Measurements from ENCODE around the gene CELA3B. TPM values are rescaled to one million over a fixed set of nuclear protein-coding genes. Genes with fewer than 3 reads are reported as not detected.
A peak's percentile ranks its signal among the peaks of the same experiment; 100 is the strongest.
"Not testable (repeated sequence)": the region's sequence is repeated elsewhere in the genome, so short reads cannot be mapped to it uniquely, and the experiment has no call there.

CELA3B gene
- total RNA-seq, 1 donor from 2014 or later: not detected

GRCh38 chr1:22030057-22030456 lies 53.2 kb downstream of the CELA3B start:
- no peak for TF ChIP-seq CTCF (IDR thresholded peaks at IDR 0.05)
- Histone ChIP-seq H3K27ac (no peak overlapping the region), H3K27me3 (no peaks in the 10 kb centered on the region), H3K9me3 (no peaks in the 10 kb centered on the region), H3K4me1 (peaks cover 11% of the 10 kb centered on the region), H3K36me3 (no peaks in the 10 kb centered on the region), H3K4me3 (no peak overlapping the region)
- intact Hi-C loops (cut with DNase I): no loop called here
- DNase-seq (no peak), ATAC-seq (no peak)

- no peaks in the 10 kb centered on the region for H3K27me3 ChIP-seq
- no peaks in the 10 kb centered on the region for H3K36me3 ChIP-seq
- ATAC-seq: no peak
- DNase-seq: no peak
- peaks cover 11% of the 10 kb centered on the region for H3K4me1 ChIP-seq
- TF ChIP-seq CTCF (IDR thresholded peaks at IDR 0.05): no peak
- intact Hi-C loops (cut with DNase I): no loop called here
- no peak overlapping the region for H3K4me3 ChIP-seq
- no peak overlapping the region for H3K27ac ChIP-seq
- no peaks in the 10 kb centered on the region for H3K9me3 ChIP-seq
These were observed 53.7 kb downstream of the CELA3B start for GRCh38 chr1:22030473-22030872.

GRCh38 chr1:22031214-22031962 lies 54.6 kb downstream of the CELA3B start:
- Histone ChIP-seq H3K9me3 (no peaks in the 10 kb centered on the region), H3K4me1 (peaks cover 9% of the 10 kb centered on the region), H3K4me3 (no peak overlapping the region), H3K27me3 (no peaks in the 10 kb centered on the region), H3K36me3 (no peaks in the 10 kb centered on the region), H3K27ac (peak overlapping the region; percentile 58)
- DNase-seq (peak; percentile 78), ATAC-seq (peak; percentile 96)
- intact Hi-C loops (cut with DNase I): no loop called here
- TF ChIP-seq CTCF (IDR thresholded peaks at IDR 0.05): no peak

- intact Hi-C loops (cut with DNase I); H3K27me3 ChIP-seq; H3K4me3 ChIP-seq; H3K9me3 ChIP-seq; H3K36me3 ChIP-seq; DNase-seq; H3K27ac ChIP-seq; H3K4me1 ChIP-seq; ATAC-seq: not testable (repeated sequence)
These were observed 58.0 kb downstream of the CELA3B start for GRCh38 chr1:22034834-22035233.

GRCh38 chr1:22037520-22037919 lies 60.7 kb downstream of the CELA3B start:
- no peaks in the 10 kb centered on the region for H3K27me3 ChIP-seq
- no peaks in the 10 kb centered on the region for H3K9me3 ChIP-seq
- TF ChIP-seq CTCF (IDR thresholded peaks at IDR 0.05): no peak
- ATAC-seq: no peak
- H3K36me3 ChIP-seq: no peaks in the 10 kb centered on the region
- peaks cover 13% of the 10 kb centered on the region for H3K4me1 ChIP-seq
- intact Hi-C loops (cut with DNase I): no loop called here
- DNase-seq: no peak
- H3K4me3 ChIP-seq: no peak overlapping the region
- no peak overlapping the region for H3K27ac ChIP-seq

- ATAC-seq: no peak
- no peaks in the 10 kb centered on the region for H3K27me3 ChIP-seq
- peaks cover 13% of the 10 kb centered on the region for H3K4me1 ChIP-seq
- no peaks in the 10 kb centered on the region for H3K36me3 ChIP-seq
- H3K9me3 ChIP-seq: no peaks in the 10 kb centered on the region
- no peak overlapping the region for H3K4me3 ChIP-seq
- intact Hi-C loops (cut with DNase I): no loop called here
- no peak for TF ChIP-seq CTCF (IDR thresholded peaks at IDR 0.05)
- DNase-seq: no peak
- no peak overlapping the region for H3K27ac ChIP-seq
These were observed 61.2 kb downstream of the CELA3B start for GRCh38 chr1:22038036-22038435.

Other genes with a start within 250 kb of the CELA3B start
- 56.4 TPM for gene USP48, start 193.9 kb upstream of the CELA3B start, total RNA-seq
- 0.38 TPM for gene LDLRAD2, start 164.8 kb upstream of the CELA3B start, total RNA-seq
- 393 TPM for gene HSPG2, start 39.7 kb upstream of the CELA3B start, total RNA-seq
- not detected for gene CELA3A, start 24.6 kb downstream of the CELA3B start, total RNA-seq
- 234 TPM for gene CDC42, start 75.7 kb downstream of the CELA3B start, total RNA-seq
- 1.8 TPM for gene WNT4, start 166.1 kb downstream of the CELA3B start, total RNA-seq

Measured in upper lobe of right lung (tissue), 1 donor.